ENCODE measurements around the gene TPP2. TPM values are rescaled to one million over a fixed set of nuclear protein-coding genes. Genes with fewer than 3 reads are reported as not detected.

TPP2 gene
- total and polyA plus RNA-seq, 9 of the 15 experiments (the other 6 are each of a cell fraction or from before 2014, with no cell fraction given), result 18.8 to 87.7 (median 55.9) TPM

DNA sequence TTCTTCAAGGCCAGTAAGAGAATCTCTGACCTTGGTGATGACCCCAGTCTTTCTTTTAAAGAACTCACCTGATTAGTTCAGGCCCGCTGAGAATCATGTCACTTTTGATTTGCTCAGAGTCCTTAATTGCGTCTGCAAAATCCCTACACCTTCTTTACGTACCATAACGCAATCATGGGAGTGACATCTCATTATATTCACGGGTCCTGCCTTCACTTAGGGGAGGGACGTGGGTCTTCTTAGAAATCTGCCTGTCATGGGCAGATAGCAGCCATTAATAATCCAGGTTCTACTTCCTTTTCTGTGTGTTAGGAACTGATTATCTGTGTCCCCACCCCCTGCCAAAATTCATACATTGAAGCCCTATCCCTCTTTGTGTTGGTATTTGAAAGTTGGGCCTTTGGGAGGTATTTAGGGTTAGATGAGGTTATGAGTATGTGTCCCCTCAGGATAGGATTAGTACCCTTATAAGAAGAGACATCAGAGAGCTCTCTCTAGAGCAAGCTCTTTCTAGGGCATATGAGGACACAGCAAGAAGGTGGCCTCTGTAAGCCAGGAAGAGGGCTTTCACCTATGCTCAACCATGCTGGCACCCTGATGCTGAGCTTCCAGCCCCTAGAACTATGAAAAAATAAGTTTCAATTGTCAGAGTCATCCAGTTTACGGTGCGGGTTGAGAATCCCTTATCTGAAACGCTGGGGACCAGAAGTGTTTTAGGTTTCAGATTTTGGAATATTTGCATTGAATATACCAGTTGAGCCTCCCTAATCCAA, 9.9 kb downstream of the TPP2 start (continued):
- TF ChIP-seq, protein P1, sequence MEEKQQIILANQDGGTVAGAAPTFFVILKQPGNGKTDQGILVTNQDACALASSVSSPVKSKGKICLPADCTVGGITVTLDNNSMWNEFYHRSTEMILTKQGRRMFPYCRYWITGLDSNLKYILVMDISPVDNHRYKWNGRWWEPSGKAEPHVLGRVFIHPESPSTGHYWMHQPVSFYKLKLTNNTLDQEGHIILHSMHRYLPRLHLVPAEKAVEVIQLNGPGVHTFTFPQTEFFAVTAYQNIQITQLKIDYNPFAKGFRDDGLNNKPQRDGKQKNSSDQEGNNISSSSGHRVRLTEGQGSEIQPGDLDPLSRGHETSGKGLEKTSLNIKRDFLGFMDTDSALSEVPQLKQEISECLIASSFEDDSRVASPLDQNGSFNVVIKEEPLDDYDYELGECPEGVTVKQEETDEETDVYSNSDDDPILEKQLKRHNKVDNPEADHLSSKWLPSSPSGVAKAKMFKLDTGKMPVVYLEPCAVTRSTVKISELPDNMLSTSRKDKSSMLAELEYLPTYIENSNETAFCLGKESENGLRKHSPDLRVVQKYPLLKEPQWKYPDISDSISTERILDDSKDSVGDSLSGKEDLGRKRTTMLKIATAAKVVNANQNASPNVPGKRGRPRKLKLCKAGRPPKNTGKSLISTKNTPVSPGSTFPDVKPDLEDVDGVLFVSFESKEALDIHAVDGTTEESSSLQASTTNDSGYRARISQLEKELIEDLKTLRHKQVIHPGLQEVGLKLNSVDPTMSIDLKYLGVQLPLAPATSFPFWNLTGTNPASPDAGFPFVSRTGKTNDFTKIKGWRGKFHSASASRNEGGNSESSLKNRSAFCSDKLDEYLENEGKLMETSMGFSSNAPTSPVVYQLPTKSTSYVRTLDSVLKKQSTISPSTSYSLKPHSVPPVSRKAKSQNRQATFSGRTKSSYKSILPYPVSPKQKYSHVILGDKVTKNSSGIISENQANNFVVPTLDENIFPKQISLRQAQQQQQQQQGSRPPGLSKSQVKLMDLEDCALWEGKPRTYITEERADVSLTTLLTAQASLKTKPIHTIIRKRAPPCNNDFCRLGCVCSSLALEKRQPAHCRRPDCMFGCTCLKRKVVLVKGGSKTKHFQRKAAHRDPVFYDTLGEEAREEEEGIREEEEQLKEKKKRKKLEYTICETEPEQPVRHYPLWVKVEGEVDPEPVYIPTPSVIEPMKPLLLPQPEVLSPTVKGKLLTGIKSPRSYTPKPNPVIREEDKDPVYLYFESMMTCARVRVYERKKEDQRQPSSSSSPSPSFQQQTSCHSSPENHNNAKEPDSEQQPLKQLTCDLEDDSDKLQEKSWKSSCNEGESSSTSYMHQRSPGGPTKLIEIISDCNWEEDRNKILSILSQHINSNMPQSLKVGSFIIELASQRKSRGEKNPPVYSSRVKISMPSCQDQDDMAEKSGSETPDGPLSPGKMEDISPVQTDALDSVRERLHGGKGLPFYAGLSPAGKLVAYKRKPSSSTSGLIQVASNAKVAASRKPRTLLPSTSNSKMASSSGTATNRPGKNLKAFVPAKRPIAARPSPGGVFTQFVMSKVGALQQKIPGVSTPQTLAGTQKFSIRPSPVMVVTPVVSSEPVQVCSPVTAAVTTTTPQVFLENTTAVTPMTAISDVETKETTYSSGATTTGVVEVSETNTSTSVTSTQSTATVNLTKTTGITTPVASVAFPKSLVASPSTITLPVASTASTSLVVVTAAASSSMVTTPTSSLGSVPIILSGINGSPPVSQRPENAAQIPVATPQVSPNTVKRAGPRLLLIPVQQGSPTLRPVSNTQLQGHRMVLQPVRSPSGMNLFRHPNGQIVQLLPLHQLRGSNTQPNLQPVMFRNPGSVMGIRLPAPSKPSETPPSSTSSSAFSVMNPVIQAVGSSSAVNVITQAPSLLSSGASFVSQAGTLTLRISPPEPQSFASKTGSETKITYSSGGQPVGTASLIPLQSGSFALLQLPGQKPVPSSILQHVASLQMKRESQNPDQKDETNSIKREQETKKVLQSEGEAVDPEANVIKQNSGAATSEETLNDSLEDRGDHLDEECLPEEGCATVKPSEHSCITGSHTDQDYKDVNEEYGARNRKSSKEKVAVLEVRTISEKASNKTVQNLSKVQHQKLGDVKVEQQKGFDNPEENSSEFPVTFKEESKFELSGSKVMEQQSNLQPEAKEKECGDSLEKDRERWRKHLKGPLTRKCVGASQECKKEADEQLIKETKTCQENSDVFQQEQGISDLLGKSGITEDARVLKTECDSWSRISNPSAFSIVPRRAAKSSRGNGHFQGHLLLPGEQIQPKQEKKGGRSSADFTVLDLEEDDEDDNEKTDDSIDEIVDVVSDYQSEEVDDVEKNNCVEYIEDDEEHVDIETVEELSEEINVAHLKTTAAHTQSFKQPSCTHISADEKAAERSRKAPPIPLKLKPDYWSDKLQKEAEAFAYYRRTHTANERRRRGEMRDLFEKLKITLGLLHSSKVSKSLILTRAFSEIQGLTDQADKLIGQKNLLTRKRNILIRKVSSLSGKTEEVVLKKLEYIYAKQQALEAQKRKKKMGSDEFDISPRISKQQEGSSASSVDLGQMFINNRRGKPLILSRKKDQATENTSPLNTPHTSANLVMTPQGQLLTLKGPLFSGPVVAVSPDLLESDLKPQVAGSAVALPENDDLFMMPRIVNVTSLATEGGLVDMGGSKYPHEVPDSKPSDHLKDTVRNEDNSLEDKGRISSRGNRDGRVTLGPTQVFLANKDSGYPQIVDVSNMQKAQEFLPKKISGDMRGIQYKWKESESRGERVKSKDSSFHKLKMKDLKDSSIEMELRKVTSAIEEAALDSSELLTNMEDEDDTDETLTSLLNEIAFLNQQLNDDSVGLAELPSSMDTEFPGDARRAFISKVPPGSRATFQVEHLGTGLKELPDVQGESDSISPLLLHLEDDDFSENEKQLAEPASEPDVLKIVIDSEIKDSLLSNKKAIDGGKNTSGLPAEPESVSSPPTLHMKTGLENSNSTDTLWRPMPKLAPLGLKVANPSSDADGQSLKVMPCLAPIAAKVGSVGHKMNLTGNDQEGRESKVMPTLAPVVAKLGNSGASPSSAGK (IDR thresholded peaks at IDR 0.05), result no peak
- TF ChIP-seq, protein P2, sequence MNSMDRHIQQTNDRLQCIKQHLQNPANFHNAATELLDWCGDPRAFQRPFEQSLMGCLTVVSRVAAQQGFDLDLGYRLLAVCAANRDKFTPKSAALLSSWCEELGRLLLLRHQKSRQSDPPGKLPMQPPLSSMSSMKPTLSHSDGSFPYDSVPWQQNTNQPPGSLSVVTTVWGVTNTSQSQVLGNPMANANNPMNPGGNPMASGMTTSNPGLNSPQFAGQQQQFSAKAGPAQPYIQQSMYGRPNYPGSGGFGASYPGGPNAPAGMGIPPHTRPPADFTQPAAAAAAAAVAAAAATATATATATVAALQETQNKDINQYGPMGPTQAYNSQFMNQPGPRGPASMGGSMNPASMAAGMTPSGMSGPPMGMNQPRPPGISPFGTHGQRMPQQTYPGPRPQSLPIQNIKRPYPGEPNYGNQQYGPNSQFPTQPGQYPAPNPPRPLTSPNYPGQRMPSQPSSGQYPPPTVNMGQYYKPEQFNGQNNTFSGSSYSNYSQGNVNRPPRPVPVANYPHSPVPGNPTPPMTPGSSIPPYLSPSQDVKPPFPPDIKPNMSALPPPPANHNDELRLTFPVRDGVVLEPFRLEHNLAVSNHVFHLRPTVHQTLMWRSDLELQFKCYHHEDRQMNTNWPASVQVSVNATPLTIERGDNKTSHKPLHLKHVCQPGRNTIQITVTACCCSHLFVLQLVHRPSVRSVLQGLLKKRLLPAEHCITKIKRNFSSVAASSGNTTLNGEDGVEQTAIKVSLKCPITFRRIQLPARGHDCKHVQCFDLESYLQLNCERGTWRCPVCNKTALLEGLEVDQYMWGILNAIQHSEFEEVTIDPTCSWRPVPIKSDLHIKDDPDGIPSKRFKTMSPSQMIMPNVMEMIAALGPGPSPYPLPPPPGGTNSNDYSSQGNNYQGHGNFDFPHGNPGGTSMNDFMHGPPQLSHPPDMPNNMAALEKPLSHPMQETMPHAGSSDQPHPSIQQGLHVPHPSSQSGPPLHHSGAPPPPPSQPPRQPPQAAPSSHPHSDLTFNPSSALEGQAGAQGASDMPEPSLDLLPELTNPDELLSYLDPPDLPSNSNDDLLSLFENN (IDR thresholded peaks at IDR 0.05; ENCODE audit: low read depth in 2 of 2, low read length in 2 of 2), result no peak
- TF ChIP-seq DDX20 (tag; IDR thresholded peaks at IDR 0.05; ENCODE audit: low read depth) (no peak), CREB1 (IDR thresholded peaks at IDR 0.05) (peak; percentile 83), CREB1 (CRISPR knock-in tag; IDR thresholded peaks at IDR 0.05) (peak; percentile 17; the same call in 1 of the 2 replicates), ZNF76 (CRISPR knock-in tag; IDR thresholded peaks at IDR 0.05; ENCODE audit: borderline replicate concordance) (no peak), CEBPG (CRISPR knock-in tag; IDR thresholded peaks at IDR 0.05) (peak; percentile 69; the same call in 1 of the 2 replicates), CEBPG (tag; conservative IDR thresholded peaks at IDR 0.05 in 1 of 2, IDR thresholded peaks at IDR 0.05 in 1 of 2) (no peak), TSC22D4 (tag; IDR thresholded peaks at IDR 0.05) (no peak), LEF1 (IDR thresholded peaks at IDR 0.05) (peak; percentile 53; the same call in 1 of the 2 replicates)

All from K562 (cell line).